IPS-NIHi11 (cell line): Measurements from ENCODE around the gene PSME3IP1.

ENCODE experiments used
- DNase-seq: peaks from one replicate; pipeline ENCODE4 v3.0.0; 2012; ENCODE audit warnings: mixed read lengths, low spot score

Gene PSME3IP1

DNA sequence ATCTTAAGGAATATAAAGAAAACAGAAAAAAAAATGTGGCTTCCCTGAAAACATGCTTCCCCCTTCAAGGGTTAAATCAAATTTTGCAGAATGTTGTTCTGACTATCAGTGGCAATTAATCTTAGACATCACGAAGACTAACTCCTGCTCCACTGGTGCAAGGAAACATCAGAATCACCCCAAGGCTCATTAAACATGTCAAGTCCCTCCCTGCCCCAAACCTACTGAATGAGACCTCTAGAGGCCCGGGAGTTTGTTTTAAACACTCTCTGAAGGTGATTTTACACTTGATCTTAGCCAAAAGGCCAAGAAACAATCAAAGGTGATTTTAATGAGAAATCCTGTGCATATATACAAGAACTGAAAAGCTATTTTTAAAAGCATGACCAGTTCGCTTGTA, 18.3 kb downstream of the PSME3IP1 start:
- DNase-seq, result no peak

DNA sequence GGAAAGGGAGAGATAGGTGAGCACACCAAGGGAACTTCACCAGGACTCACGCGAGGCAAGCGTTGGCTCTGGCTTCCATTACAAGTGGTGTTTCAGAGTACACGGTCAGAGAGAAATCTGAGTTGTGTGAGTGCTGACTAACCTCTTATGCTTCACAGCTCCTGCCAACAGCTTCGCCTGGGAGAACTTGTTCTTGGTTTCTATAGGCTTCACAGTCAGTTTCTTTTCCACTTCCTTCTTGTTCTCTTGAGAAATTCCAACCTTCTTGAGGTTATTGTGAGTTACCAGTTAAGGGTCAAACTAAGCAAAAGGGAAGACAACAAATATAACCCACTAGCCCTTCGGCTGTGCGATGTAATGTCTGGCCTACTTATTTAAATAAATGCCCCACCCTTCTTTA, 18.9 kb downstream of the PSME3IP1 start:
- no peak for DNase-seq

DNA sequence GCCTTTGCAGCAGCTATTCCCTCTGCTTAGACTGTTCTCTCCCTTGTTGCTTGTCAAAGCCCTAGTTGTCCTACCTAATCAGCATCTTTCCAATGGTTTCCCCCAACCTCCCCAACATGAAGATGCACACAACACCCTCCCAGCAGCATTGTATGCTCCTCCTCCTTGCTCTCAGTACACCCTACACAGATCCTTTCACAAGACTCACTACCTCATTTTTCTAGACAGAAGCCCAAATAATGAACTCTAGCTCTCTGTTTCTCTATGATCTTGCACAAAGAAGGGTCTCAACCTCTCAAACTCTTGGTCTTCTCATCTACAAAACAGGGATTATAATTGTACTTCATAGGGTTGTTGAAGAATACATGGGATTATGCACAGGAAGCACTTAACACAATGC, 19.4 kb downstream of the PSME3IP1 start:
- no peak for DNase-seq

GRCh38 chr16:57165938-57166337, 19.9 kb downstream of the PSME3IP1 start:
- no peak for DNase-seq

DNA sequence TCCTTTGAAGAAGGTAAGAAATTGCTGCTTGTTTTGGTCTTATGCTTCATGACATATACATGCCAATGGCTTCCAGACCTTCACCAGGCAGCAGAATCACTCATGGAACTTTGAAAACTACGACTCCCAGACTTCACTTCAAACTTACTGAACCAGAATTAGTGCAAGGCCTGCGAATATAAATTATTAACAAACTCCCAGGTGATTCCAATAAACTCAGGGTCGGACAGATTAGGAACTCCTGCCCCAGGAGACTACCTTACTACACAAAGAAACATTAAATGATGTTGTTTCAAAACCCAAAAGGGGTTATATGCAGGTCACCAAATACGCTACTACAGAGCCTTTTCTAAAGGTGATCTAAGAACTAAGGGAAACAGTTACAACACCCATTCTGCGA, 20.4 kb downstream of the PSME3IP1 start:
- DNase-seq, result no peak

DNA sequence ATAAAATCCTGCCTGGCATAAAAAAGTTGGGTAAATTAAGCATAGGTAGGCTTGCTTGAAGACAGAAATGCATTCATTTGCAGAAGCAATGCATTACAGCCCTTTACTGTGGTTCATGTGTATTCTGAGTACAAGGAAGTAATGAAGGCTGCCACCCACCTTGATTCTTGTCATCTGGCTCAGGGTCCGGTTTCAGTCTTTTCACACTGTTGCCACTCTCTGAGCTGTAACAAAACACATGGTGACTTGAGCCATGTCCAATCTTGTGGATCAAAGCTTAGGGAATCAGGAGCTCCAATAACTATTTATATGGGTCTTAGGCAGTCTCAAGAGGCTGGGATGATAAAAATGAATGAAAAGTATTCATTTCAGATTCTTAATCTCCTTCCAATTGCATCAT, 22.0 kb downstream of the PSME3IP1 start:
- no peak for DNase-seq

- no peak for DNase-seq
Observed at GRCh38 chr16:57159447-57159846, 26.4 kb downstream of the PSME3IP1 start.

GRCh38 chr16:57157533-57157932, 28.3 kb downstream of the PSME3IP1 start:
- no peak for DNase-seq

GRCh38 chr16:57156351-57156703, 29.5 kb downstream of the PSME3IP1 start:
- no peak for DNase-seq

DNA sequence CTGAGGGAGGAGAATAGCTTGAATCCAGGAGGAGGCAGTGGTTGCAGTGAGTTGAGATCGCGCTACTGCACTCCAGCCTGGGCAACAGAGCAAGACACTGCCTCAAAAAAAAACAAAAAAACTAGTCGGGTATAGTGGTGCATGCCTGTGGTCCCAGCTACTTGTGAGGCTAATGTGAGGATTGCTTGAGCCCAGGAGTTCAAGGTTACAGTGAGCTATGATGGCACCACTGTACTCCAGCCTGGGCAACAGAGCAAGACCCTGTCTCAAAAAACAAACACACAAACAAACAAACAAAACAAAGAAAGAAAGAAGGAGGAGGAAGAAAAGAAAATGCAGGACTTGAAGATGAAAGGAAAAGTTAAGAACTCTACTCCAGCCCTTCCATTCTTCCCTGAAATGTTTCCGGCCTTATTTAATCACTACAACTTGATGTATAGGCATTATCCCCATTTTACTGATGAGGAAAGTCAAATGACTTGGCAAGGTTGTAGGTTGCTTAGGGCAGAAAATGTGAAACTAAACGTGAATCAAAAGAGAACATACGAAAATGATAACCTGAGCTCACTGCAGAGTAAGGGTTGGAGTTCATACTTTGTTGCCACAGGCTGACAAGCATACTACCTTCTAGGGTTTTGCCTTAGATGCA, 30.0 kb downstream of the PSME3IP1 start:
- no peak for DNase-seq

GRCh38 chr16:57153841-57154240, 32.0 kb downstream of the PSME3IP1 start:
- DNase-seq, result no peak

DNA sequence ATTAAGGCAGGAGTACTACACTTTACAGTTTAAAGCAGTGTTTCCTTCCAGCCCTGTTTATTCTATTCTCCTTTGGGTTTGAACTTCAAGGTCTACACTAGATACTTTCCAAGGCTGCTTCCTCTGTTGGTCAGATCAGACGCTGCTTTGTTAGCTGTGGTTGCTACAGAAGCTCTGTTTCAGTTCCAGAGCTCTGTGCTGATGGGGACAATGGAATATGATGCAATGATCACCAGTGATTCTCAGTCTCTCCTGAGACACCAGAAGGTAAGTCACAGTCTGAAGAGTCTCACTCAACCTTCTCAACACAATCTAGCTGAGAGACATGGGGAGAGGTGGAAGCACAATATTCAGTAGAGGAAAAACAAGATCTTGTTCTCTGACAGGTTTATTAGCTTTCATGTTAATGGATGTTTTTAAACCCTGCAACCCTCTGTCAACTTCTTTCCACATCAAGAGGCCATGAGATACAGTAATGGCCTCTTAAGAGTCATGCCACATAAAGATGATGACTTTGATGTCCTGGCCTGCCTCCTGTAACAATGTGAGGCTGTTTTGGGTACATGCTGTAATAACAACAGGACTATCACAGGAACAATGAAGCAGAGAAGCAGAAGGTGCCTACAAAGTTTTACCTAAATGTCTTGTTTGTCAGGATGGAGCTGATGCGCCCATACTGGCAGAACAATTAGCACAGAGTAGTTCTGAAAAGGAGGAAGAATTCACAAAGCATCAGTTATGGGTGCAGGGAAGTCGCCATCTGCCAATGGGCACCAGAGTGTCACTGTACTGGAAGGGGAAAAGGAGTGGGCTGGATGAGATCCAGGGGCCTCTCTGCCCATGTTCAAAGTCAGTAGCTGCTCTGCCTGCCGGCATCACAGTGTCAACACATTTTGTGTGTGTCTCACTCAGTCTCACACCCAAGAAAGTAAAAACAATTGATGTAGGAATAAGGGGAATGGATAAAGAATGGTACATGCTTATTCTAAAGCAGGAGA, 33.4 kb downstream of the PSME3IP1 start:
- DNase-seq, result no peak

- no peak for DNase-seq
Observed at GRCh38 chr16:57151369-57151768, 34.5 kb downstream of the PSME3IP1 start.

GRCh38 chr16:57150682-57151330, 35.0 kb downstream of the PSME3IP1 start:
- no peak for DNase-seq

GRCh38 chr16:57149391-57149790, 36.4 kb downstream of the PSME3IP1 start:
- DNase-seq, result no peak

DNA sequence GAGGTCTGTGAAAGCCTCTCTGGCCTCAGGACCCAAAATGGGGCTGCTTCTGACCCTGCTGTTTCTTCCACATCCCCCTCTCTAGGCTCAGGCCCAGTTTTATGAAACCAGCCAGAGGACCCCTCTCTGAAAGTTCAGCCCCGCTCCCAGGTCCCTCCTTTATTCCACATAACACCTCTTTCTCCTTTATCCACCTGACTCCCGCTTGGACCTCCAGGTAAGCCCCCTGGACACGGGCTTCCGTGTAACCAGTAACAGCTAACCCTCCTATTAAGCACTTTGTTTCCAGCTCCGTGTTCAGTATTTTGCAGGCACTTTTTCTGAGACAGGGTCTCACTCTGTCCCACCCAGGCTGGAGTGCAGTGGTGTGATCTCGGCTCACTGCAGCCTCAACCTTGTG, 37.4 kb downstream of the PSME3IP1 start:
- no peak for DNase-seq

DNA sequence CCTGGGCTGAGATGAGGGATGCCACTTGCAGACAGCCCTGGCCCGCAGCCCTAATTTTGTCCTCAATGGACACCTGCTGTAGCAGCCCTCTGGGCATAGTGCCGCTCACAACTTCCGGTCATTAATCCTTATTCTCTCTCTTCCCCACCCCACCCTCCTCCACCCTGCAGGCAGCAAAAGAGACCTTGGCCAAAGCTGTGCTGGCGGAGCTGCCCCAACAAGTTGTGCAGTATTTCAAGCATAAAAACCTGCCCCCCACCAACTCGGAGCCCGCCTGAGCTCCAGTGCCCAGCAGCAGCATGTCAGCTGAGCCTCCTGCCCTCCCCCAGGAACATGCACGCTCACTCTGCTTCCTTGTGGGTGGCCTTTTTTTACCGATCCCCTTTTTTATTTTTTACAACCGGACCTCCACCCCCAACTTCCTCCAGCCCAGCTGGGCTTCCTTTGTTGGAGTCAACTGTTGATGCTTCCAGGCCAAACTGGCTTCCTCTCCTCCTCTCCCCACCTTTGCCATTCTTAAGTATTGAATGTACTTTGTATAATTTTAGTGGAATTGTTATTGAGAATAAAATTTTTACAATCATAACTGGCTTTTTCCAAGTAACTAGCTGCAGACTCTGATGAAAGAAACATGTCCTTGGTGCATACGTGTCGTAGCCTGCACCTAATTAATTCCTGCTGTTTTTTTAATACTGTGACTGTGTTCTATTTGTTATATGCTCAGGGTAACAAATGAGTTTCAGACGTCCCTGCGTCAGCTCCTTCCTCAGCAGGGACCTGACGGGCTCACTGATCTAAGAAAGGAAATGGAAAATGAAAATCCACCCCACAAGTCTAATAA, 38.2 kb downstream of the PSME3IP1 start:
- DNase-seq, result peak; percentile 62

DNA sequence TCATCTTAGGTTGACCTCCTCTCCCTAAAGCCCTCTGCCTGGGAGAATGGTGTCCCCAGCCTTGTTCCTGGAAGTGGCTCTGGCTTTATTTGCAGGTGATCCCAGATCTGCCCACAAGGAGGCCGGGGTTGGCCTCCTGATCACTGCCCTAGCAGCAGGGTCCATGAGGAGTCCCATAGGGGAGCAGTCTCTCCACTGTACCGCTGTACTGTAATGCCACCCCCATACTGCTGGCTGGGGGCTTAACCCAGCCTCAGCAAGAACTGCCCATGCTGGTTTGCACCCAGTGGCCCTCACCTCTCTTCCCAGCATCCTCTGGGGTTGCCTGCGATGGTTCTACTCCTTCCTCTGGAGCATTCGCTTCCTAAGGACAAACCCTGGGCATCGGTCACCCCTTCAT, 39.1 kb downstream of the PSME3IP1 start:
- peak; percentile 76 for DNase-seq

GRCh38 chr16:57146040-57146647, 39.7 kb downstream of the PSME3IP1 start:
- DNase-seq, result no peak

DNA sequence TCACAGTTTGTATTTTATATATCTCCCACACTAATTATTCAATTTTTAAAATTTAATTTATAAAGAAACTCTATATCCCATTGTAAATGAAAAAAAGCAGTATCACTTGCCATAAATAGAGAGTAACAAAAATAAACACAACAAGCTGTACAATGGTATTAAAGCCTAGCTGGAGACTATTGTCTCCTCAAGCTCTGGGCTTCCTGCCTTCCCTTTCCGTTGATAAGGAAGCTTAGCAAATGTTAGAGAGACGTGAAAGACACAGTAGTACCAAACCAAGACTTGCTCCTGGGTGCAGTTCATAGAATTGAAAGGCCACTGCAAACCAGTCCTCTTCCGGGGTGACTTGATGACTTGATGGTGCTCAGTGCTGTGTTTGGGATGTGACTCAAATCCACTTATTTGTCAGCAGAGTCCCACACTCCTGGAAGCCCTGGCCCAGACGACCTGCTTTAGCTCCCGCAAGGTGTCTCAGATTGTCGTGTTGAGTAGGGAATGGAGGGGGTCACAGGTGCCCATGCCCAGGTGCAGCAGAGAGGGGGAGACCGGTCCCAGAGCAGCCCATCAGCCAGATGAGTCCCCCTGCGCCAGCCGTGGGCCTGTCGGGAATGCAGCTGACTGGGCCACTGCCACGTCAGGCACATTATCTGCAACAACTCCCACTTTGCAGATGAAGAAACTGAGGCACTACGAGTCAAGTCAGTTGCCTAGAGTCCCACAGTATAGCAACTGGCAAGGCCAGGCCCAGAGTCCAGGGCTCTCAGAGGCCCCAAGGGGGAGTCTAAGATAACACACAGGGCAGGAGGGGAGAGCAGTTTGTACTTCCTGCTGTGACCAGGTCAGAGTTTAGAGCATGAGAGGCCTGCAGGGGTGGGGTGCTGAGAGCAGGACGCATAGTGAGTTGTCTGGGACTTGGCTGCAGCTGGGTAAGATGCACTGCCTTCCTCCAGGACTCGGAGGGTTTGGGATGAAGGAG, 40.5 kb downstream of the PSME3IP1 start:
- DNase-seq, result no peak
